ENCODE data around the gene GAPT.

The GAPT gene

DNA sequence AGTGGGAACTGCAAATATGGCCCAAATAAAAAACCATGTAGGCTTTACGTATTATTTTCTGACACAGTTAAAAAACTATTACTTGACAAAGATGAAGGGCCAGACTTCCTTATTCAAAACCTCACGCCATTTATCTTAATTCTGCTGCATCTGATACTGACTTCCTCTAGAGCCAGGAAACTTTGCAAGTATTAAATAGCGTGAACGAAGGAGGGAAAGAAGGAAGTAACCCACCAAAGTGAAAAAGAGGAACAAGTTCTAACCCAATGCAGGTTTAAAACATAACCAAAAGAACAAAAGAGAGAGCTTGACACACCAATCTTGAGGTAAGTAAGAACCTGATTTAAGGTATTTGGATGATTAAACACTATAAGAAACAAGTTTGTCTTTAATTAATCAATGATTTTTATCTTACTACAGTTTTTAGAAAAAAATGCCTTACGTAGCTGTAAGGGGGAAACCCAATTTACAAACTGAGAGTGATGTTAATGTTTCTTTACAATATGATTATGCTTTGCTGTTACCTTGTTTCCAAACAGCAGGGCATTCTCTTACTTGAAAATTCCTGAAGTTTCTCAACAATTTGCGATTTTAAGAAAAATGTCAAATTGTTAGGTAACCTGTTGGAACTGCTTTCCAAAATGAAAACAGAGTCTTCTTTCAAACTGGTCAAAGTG, at the start of gene GAPT:
Gene GAPT (plus strand): TSS at position 220 of the 677 bp plus-strand sequence. CDS start 3,102 bp downstream, outside the sequence.
- DNase-seq (ENCODE audit: low read depth, low spot score) = no peak

DNA sequence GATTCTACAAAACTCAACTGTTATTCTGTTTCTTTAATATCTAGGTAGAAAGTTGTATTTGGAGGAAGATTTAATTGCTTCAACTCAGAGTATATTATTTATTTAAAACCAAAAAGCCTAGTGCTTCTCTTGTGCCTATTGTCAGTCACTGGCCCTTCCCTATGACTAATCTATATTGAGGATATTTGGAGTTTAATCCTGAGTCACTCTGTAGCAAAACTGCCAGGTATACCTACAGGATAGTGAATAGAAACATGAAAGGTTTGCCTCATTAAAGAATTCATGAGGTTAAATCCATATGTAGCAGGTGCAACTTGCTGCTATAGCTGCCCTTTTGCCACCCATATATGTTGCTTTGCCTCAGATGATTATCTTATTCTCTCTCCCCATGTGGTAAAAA, 46.4 kb upstream of the GAPT start:
- DNase-seq (ENCODE audit: low read depth, low spot score) = no peak

DNA sequence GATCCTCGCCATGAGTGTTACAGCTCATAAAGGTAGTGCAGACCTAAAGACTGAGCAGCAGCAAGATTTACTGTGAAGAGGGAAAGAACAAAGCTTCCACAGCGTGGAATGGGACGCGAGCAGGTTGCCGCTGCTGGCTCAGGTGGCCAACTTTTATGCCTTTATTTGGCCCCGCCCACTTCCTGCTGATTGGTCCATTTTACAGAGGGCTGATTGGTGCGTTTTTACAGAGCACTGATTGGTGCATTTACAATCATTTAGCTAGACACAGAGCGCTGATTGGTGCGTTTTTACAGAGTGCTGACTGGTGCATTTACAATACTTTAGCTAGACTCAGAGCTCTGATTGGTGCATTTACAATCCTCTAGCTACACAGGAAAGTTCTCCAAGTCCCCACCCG, 45.2 kb upstream of the GAPT start:
- no peak for DNase-seq (ENCODE audit: low read depth, low spot score)

DNA sequence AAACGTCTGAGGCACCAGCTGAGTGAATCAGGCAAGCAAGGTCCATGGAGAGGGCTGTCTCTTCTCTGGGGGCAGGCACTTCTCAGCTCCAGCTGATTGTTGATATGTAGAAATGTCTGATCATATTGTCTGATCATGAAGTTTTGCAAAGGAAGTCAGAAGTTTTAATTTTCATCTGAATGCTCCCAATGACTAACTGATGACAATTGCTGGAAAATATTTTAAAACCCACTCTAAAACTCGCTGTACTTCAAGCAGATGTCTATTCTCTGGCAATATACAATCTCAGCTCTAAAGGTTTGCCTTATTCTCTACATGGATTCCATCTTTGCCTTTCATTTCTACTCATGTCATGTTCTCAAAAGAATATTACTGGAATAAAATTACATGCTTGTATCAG, 44.0 kb upstream of the GAPT start:
- no peak for DNase-seq (ENCODE audit: low read depth, low spot score)

DNA sequence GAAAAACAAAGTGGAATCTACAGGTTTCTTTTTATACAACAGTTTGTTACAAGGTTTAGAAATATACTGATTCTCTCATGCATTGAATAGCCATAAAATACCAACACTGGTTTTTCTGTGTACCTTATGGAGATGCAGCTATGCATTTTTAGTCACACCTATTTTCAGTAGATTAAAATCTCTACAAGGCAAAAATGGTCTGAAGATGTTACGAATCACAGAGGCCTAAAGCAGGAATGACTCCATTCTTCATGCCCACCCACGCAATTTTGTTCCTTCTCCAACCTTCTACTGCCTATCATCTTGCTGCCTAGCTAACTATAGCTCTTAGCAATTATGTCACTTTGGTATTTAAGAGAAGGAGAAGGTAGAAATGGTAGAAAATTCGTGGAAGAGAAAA, 41.2 kb upstream of the GAPT start:
- DNase-seq (ENCODE audit: low read depth, low spot score) = no peak

DNA sequence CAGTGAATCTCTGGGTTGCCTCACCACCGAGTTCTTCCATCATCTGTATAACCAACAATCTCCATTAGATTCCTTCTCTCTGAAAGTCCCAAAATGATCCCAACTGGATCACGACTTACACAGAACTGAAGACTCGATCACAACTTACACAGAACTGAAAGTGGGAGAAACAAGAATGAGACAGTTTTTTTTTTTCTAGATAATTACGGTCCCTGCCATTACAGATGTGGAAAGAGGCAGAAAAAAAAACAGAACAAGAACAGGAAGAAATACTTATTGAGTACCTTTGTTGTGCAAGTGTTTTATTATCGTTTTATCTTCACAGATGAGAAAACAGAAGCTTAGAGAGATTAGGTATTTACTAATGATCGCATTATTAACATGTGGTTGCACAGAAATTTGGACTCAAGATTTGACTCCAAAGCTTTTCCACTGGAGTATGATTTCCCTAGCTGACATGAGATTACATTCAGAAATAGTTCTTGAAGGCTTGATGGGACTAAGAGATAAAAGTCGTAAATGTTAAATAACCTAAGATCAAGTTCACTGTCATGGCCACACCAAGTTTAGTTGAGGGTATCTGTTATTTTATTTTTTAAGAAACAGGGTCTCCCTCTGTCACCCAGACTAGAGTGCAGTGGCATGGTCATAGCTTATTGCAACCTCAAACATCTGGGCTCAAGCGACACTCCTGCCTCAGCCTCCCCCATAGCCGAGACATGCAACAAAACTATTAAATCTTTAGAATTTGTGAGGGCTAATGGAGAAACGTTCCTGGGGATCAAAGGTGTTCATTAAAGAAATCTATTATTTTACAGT, 40.2 kb upstream of the GAPT start:
- no peak for DNase-seq (ENCODE audit: low read depth, low spot score)

DNA sequence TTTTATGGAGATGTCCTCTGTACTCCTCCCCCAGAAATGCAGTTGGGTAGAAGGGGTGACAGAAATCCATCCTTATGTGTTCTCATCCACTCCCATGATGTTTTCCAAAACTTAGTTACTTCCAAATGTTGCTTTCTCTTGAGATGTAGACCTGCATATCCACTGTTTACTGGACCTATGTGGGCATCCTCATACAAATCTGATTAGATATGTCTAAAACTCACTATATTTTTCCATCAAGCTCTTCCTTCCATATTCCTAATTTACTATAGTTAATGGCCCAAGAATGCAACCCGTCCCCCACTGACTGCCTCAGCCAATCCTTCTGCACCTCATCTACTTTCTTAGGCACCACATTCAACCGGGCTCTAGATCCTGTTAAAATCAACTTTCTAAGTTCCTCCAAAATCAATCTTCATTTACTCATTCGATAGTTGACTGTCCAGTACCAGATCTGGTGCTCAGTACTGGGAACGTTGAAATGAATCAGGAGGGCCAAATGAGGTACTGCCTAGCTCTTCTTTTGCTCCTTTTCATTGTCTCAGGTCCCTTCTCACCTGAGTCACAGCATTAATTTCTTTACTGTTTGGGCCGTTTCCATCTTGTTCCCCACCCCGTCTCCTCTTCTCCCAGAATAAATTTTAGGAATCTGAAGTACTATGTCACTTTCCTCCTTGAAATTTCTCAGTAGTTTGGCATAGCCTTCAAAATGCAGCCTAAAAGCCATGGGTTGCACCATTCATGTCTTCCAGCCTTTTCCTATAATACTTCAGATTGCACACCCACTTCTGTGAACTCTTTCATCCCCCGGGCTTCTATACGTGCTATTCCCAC, 39.3 kb upstream of the GAPT start:
- no peak for DNase-seq (ENCODE audit: low read depth, low spot score)

DNA sequence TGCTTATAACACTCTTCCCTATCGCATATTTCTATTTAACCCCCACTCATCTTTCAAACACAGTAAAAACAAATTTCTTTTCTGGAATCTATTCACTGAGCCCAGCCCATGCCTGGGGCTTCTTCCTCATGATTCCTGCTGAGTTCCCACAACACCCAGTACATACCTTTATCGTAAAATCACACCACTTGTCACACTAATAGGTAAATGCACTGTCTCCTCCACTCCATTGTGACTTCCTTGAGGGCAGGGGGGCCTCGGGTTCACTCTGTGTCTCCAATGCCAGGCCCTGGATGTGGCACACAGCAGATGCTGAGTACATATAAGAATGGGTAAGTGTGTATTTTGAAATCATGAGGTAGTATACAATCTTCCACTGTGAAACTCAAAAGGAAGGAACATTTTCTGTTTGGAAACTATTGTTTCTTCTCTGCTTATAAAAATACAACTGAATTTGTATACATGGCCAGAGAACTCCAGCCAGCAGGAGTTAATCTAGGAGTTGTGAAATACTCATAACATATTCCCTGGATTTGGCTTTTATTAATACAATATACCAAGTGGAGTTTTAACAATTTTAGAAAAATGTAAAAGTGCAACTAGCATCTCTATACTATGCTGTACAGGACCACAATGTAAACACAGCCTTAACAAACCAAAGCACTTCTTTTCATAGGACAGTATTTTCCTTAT, 38.5 kb upstream of the GAPT start:
- DNase-seq (ENCODE audit: low read depth, low spot score) = no peak

DNA sequence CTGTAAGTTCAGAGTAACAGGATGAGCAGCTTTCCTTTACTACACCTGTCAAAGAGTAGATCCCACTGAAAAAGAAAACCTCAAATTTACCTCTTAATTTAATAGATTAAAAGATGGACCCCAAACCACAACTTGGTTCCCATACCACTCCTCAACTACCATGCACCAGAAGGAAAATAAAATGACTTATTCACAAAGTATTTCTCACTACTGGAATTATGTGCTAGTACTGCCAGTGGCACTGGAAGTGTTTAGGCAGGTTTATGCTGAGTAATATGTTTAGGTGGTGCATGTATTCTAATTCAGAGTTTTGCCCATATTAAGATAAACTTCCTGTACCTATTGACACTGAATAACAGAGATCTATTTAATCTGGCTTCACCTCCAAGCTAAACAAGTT, 37.9 kb upstream of the GAPT start:
- no peak for DNase-seq (ENCODE audit: low read depth, low spot score)

DNA sequence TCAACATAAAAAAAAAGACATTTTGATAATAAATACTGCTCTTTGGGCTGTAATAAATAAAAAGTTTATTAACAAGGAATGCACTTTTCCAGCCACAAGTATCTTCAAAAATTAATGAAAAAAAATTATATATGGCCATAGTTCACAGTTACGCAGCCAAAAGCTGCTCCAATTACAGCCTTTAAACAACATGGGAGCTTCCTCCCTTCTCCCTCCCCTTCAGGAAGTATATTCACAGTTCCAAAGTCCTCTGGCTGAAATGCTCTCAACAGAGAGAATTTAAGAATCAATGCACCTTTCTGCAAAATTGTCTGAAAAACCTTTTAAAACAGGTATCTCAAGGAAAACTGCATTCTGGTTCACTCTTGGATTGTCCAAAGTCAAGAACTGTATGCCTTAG, 37.2 kb upstream of the GAPT start:
- DNase-seq (ENCODE audit: low read depth, low spot score) = no peak

DNA sequence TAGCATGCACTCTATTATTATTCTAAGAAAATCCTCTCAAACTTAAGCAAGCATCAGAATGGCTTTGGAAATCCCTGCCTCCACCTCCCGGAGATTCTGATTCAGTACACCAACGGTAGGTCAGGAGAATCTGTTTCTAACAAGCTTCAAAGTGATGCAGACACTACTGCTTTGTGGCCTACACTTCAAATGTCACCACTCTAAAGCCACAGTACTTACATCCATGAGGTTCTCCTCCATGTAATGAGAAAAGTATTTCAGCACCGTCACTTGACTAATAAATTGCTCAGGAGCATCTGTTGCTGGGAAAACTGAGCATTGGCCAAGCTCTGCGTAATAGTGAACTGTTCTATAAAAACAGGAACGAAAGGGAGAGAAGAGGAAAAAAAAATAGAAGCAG, 36.2 kb upstream of the GAPT start:
- DNase-seq (ENCODE audit: low read depth, low spot score) = no peak

DNA sequence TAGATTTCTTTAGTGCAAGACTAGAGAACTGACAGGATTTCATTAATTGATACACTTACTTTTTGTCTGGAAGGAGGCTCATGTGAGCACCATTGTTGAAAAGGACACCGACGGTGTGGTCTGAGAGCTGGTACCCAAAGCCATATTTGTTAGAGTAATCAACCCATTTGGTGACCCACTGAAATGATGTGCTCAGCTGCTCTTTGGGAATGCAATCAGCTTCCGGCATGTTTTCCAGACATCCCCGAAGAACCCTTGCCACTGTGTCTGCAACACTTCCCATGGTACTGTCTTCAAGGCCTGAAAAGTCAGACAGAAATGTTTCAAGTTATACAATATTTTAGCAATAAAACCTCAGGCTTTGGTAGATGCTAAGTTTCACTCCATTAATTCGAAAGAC, 35.8 kb upstream of the GAPT start:
- no peak for DNase-seq (ENCODE audit: low read depth, low spot score)

DNA sequence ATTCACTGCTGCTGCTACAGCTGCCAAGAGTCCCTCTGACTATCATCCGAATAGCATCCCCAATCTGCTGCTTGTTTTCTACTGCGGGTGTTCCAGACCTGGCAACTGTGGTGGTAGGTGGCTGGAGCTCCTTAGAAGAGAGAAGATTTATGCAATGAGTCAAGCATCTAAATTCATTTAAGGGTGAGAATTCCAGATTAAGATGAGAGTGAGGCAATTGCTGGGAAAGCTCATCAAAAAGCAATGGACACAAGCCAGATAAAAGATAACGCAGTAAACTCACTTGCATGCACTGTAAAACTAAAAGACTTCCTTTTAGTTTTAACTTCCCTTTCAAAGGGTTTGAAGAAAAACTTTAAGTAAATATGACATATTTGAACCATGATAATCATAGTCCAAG, 35.2 kb upstream of the GAPT start:
- DNase-seq (ENCODE audit: low read depth, low spot score) = no peak

DNA sequence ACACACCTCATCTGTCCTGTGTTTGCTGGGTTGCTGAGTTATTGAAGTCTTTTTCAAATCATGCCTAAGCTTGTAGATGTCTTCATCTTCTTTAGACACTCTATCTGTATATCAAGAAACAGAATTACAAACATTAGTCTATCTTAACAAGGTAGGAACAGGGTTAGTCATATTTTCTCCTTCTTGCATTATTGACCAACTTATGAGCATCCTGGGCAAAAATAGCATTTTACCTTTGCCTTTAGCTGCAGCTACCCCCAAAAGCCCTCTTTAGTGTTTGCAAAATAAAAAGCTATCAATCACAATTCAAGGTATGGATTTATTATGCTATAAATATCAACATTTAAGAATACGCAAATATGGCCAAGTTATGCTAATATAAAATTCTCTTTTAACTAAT, 34.7 kb upstream of the GAPT start:
- DNase-seq (ENCODE audit: low read depth, low spot score) = no peak

DNA sequence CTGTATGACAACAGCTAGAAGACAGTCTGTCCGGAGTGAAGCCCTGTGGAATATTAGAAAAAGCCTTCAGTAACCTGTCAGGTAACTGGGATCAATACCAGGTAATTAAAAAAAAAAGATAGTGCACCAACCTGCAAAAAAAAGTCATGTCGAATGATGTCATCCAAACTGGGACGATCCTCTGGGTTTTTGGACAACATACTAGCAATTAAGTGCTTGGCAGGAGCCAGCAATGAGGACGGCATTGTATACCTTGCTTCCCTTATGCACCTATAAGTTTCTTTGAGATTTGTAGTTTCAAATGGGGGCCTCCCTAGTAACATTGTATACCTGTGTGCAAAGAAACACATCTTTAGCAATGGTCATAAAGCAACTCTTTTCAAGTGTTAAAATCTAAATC, 34.2 kb upstream of the GAPT start:
- DNase-seq (ENCODE audit: low read depth, low spot score) = no peak

DNA sequence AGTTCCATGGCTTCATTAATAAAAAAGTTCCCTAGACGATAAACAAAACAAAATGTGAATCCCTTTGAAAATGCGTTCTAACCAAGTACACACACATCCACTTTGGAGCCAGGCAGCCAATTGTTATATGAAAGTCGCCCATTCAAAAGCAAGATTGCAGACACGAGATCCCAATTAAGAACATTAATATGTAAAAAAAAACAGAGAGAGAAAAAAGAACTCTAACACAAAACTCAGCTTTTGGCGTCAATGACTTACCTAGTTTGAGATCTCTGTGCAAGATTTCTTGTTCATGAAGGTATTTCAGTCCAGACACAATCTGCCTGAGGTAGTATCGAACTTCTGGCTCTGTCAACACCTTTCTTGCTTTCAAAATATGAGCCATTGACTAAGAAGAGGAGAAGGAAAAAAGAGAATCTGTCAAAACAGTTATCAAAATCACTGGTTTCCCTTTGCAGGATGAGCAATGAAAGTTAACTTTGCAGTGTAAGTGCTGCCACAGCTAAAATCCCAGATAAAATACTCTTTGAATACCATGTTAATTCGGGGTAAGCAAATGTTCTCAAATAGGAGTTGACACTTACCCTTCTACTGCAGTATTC, 33.0 kb upstream of the GAPT start:
- no peak for DNase-seq (ENCODE audit: low read depth, low spot score)

DNA sequence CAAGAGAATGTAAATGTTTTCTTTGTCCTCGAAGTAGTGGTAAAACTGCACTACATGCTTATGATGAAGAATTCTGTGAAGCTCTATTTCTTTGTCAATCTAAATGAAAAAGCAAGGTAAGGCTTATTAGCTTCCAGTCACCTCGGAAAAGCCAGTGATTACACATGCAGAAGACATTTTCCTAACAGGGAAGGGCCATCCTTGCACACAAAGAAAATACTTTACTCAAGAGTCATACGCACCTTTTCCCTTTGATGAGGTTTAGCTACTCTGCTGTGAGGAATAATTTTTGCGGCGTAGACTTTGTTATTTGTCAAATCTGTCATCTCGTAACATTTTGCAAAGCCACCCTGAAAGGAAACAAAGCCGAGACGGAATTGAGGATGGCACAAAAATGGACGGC, 32.5 kb upstream of the GAPT start:
- DNase-seq (ENCODE audit: low read depth, low spot score) = no peak

DNA sequence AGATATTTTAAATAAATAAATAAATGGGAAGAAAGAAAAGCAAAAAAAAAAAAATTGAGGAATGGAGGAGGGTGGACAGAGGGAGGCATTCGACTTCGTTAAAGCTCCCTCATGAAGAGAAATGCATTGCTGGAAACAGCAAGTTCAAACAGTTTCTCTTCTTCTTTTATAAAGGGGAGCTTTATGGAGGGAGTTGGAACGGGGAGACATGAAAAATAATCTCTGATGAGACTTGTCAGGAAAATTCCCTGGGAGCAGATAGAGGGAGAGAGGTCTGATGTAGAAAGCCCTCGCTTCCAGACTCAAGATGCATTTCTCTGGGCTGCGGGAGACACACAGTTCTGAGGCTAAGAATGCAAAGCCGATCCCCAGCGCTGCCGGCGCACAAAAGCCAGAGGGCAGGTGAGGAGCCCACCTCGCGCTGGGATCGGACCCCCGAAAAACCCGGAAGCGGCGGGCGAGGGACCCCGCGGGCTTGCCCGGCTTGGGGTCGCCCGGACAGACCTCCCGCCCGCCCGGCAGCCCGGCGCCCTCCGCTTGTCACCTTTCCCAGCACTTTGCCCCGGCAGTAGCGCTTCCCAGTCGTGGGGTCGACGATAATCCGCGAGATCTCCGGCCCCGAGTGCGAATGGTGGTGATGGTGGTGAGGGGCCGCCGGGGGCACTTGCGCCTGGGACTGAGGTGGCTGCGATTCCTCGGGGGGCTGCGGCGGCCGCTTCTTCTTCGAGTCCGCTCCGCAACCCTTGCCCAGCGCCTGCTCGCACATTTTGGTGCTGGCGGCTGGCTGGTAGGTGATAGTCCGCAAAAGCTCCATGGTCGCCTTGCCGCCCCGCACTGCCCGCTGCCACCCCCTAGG, 31.9 kb upstream of the GAPT start:
- no peak for DNase-seq (ENCODE audit: low read depth, low spot score)

DNA sequence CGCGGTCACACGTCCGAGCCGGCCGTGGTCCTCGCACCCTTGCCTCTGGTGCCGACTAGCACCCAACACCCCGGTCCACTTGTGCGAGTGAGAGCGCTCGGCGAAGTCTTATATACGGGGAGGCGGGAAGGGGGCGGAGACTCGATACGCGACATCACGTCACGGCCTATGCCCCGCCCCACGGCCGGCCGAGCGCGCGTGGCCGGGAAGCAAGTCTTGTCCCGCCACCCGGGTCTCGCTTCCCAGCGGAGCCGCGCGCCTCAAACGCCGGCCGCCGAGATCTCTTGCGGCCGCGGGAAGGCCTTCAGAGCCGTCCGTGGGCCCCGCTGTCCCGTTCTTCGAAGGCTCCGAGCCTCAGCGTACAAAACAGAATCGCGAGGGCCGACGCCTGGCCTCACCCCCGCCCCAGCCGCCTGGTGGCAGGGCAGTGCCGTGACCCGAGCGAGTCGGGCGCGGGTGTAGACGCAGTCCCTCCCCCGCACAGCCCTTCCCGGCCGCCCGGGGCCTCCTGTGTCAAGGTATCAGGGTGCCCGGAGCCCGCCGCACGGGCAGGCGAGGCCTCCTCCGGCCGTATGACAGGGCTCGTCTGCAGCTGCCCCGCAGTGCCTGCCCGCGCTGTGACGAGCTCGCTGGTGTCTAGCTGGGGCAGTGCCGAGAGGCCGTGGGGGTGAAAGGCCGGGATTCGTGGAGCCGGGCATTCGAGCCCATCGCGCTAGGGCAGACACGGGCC, 31.1 kb upstream of the GAPT start, which contains the start of gene PLK2:
Gene PLK2 (minus strand): TSS at position 85 of the 730 bp plus-strand sequence. CDS start 127 bp downstream, outside the sequence.
- DNase-seq (ENCODE audit: low read depth, low spot score) = peak; percentile 76

Measured in activated CD4-positive, CD25-positive, alpha-beta regulatory T cell treated with anti-CD3 and anti-CD28 coated beads, Interleukin-2, amount 50 U/mL, for 16 hours (primary cell).